Measurements from ENCODE around the gene NOX3. TPM values are rescaled to one million over a fixed set of nuclear protein-coding genes. Genes with fewer than 3 reads are reported as not detected.
"Not testable (repeated sequence)": the region's sequence is repeated elsewhere in the genome, so short reads cannot be mapped to it uniquely, and the experiment has no call there.

The NOX3 gene
- total and polyA plus RNA-seq, 2 experiments from 2014 or later, result not detected

GRCh38 chr6:155491421-155491820 is 35.8 kb upstream of the NOX3 start (continued):
- TF ChIP-seq, protein P1, sequence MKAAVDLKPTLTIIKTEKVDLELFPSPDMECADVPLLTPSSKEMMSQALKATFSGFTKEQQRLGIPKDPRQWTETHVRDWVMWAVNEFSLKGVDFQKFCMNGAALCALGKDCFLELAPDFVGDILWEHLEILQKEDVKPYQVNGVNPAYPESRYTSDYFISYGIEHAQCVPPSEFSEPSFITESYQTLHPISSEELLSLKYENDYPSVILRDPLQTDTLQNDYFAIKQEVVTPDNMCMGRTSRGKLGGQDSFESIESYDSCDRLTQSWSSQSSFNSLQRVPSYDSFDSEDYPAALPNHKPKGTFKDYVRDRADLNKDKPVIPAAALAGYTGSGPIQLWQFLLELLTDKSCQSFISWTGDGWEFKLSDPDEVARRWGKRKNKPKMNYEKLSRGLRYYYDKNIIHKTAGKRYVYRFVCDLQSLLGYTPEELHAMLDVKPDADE (IDR thresholded peaks at IDR 0.05), result no peak
- TF ChIP-seq ZNF331 (CRISPR knock-in tag; IDR thresholded peaks at IDR 0.05; ENCODE audit: low read depth), result no peak
- TF ChIP-seq EZH2 (IDR thresholded peaks at IDR 0.05; ENCODE audit: low read depth, unreplicated experiment), result no peak

- not testable (repeated sequence) for H3K27me3 Mint-ChIP-seq (ENCODE audit: insufficient read depth, low read depth, poor library complexity); H3K4me3 Mint-ChIP-seq; H3K4me1 Mint-ChIP-seq; H3K36me3 ChIP-seq (ENCODE audit: insufficient read depth); H4K20me1 ChIP-seq (replicated peaks; ENCODE audit: insufficient read depth); H3K4me1 ChIP-seq (ENCODE audit: insufficient read depth); ATAC-seq; H3K27ac Mint-ChIP-seq; H3K36me3 Mint-ChIP-seq (ENCODE audit: low read depth); H3F3A ChIP-seq (replicated peaks; ENCODE audit: low read depth); DNase-seq (ENCODE audit: low spot score); H3K27ac ChIP-seq (ENCODE audit: low read depth); H3K9me2 ChIP-seq (ENCODE audit: insufficient read depth); H3K27me3 ChIP-seq (ENCODE audit: insufficient read depth); H3K4me2 ChIP-seq; H3K79me2 ChIP-seq (replicated peaks; ENCODE audit: insufficient read depth); H3K9me3 Mint-ChIP-seq; H3K4me3 ChIP-seq; H2AFZ ChIP-seq
Observed at GRCh38 chr6:155488197-155488596, 32.6 kb upstream of the NOX3 start.

DNA sequence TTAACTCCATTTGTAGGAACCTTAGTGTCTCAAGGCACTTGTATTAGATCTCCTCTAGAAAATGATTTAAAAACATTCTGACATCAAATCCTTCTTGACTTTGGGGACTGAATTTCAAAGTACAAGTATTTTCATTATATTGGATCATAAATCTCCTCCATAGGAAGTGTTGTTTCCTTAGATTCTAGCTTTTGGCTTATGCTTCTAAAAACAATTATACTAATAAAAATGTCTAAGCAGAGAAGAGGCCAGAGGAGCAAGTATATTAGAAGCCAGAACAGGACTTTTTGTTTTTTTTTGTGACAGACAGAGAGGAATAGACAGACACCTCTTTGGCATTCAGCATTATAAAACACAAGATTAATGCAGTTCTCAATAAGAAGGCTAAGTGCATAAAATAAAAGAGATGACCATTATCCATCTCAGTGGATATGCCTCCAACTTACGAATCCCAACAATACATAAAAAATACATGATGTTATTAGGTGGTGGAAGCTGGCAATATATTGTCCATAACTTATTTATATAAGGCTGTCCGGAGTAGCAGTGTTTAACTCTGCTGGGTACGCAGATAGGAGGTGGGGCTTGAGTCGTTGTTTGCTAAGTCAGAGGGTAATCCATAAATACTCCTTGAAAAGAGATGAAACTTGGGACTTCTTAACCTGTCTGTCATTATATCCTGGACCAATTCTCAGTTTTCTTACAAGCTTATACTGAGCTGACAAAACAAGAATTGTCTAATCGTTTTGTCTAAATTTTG is 31.9 kb upstream of the NOX3 start:
- no peak overlapping the region for H3K4me3 Mint-ChIP-seq
- H3K9me2 ChIP-seq (ENCODE audit: insufficient read depth), result no peaks in the 10 kb centered on the region
- peaks cover 3% of the 10 kb centered on the region for H3K9me3 Mint-ChIP-seq
- no peaks in the 10 kb centered on the region for H3F3A ChIP-seq (replicated peaks; ENCODE audit: low read depth)
- H4K20me1 ChIP-seq (replicated peaks; ENCODE audit: insufficient read depth), result no peaks in the 10 kb centered on the region
- DNase-seq (ENCODE audit: low spot score), result no peak
- no peak for ATAC-seq
- H3K4me2 ChIP-seq, result no peak overlapping the region
- H3K4me3 ChIP-seq, result no peak overlapping the region
- H3K27me3 ChIP-seq (ENCODE audit: insufficient read depth), result no peaks in the 10 kb centered on the region
- H3K36me3 ChIP-seq (ENCODE audit: insufficient read depth), result no peaks in the 10 kb centered on the region
- H3K27me3 Mint-ChIP-seq (ENCODE audit: insufficient read depth, low read depth, poor library complexity), result peaks cover 2% of the 10 kb centered on the region
- no peak overlapping the region for H3K27ac ChIP-seq (ENCODE audit: low read depth)
- H3K4me1 Mint-ChIP-seq, result no peaks in the 10 kb centered on the region; the same call in 2 of the 3 replicates
- H3K4me1 ChIP-seq (ENCODE audit: insufficient read depth), result no peaks in the 10 kb centered on the region
- H2AFZ ChIP-seq, result no peak overlapping the region
- no peaks in the 10 kb centered on the region for H3K79me2 ChIP-seq (replicated peaks; ENCODE audit: insufficient read depth)
- H3K27ac Mint-ChIP-seq, result no peak overlapping the region
- peaks cover 3% of the 10 kb centered on the region; the same call in 2 of the 3 replicates for H3K36me3 Mint-ChIP-seq (ENCODE audit: low read depth)
- TF ChIP-seq POLR2AphosphoS5 (IDR thresholded peaks at IDR 0.05; ENCODE audit: low read depth) (no peak), ZNF331 (CRISPR knock-in tag; IDR thresholded peaks at IDR 0.05; ENCODE audit: low read depth) (no peak), JUNB (IDR thresholded peaks at IDR 0.05; ENCODE audit: unreplicated experiment) (no peak), CREB1 (CRISPR knock-in tag; IDR thresholded peaks at IDR 0.05; ENCODE audit: low read depth) (no peak), CTCF (conservative IDR thresholded peaks at IDR 0.05; ENCODE audit: low read depth in 2 of 2) (no peak), STAT1 (IDR thresholded peaks at IDR 0.05; ENCODE audit: unreplicated experiment) (no peak), ZNF462 (CRISPR knock-in tag; IDR thresholded peaks at IDR 0.05) (no peak)
- TF ChIP-seq, protein P1 (IDR thresholded peaks at IDR 0.05), result no peak
